CD14-positive monocyte (primary cell): Measurements from ENCODE around the gene OR51V1. TPM values are rescaled to one million over a fixed set of nuclear protein-coding genes. Genes with fewer than 3 reads are reported as not detected.

Source experiments
- DNase-seq, 3 donors: peaks; one replicate each; pipeline ENCODE4 v3.0.0-alpha.2; 2011 to 2022
- H2AFZ ChIP-seq: 2 replicates; pipeline ENCODE4 v1.6.0; 2012; ENCODE audit warnings: mild to moderate bottlenecking, low read depth, low read length, inconsistent platforms; ENCODE audit not compliant: insufficient read depth, poor library complexity, severe bottlenecking
- H3K27ac ChIP-seq, 2 donors: 1 replicate in 1 of 2; 2 replicates in 1 of 2; pipeline ENCODE4 v1.5.1; 2012 to 2013; ENCODE audit warnings: low read length in 2 of 2, control low read depth in 1 of 2, inconsistent platforms in 1 of 2, low read depth in 1 of 2, mild to moderate bottlenecking in 1 of 2
- H3K27me3 ChIP-seq, 2 donors: one replicate each; pipeline versions ENCODE4 v1.6.0 to v1.6.1; 2011 to 2013; ENCODE audit warnings: low read length in 2 of 2; ENCODE audit not compliant: control insufficient read depth in 2 of 2, insufficient read depth in 2 of 2
- H3K36me3 ChIP-seq, 2 donors: replicated peaks in 1 of 2; 1 replicate in 1 of 2; 2 replicates in 1 of 2; pipeline versions ENCODE4 v1.5.1 to v1.6.1; 2012 to 2013; ENCODE audit warnings: low read length in 2 of 2, control low read depth in 1 of 2, inconsistent platforms in 1 of 2, mild to moderate bottlenecking in 1 of 2; ENCODE audit not compliant: insufficient read depth in 2 of 2, control insufficient read depth in 1 of 2
- H3K4me1 ChIP-seq, 2 donors: 1 replicate in 1 of 2; 2 replicates in 1 of 2; pipeline versions ENCODE4 v1.5.1 to v1.6.1; 2012 to 2013; ENCODE audit warnings: low read length in 2 of 2, control low read depth in 1 of 2, inconsistent platforms in 1 of 2, mild to moderate bottlenecking in 1 of 2, moderate library complexity in 1 of 2; ENCODE audit not compliant: insufficient read depth in 2 of 2, control insufficient read depth in 1 of 2
- H3K4me2 ChIP-seq: replicated peaks from 2 replicates; pipeline ENCODE3; 2012; ENCODE audit warnings: low read length, moderate library complexity, mild to moderate bottlenecking; ENCODE audit not compliant: poor library complexity, severe bottlenecking; ENCODE audit errors: extremely low read depth
- H3K4me3 ChIP-seq, 3 experiments: fragments of 200-600 bp in 1 of 3; sonication (generic) in 1 of 3; replicated peaks in 1 of 3; 1 replicate in 2 of 3; 2 replicates in 1 of 3; pipeline ENCODE4 v1.5.1; 2011 to 2013; ENCODE audit warnings: low read length in 3 of 3, mild to moderate bottlenecking in 3 of 3, control low read depth in 2 of 3, low read depth in 2 of 3, inconsistent platforms in 1 of 3, moderate library complexity in 1 of 3
- H3K79me2 ChIP-seq: 2 replicates; pipeline ENCODE4 v1.6.0; 2012; ENCODE audit warnings: mild to moderate bottlenecking, control low read depth, inconsistent platforms, low read length, moderate library complexity; ENCODE audit not compliant: insufficient read depth
- H3K9ac ChIP-seq: 2 replicates; pipeline ENCODE4 v1.6.0; 2017; ENCODE audit warnings: low read length, mild to moderate bottlenecking; ENCODE audit not compliant: insufficient read depth, poor library complexity, severe bottlenecking
- H3K9me3 ChIP-seq, 2 donors: replicated peaks in 1 of 2; 1 replicate in 1 of 2; 2 replicates in 1 of 2; pipeline versions ENCODE4 v1.5.1 to v1.6.1; 2012 to 2013; ENCODE audit warnings: low read length in 2 of 2, control low read depth in 1 of 2; ENCODE audit not compliant: control insufficient read depth in 1 of 2, insufficient read depth in 1 of 2
- H4K20me1 ChIP-seq: 2 replicates; pipeline ENCODE4 v1.6.0; 2012; ENCODE audit warnings: mild to moderate bottlenecking, low read length, control low read depth, moderate library complexity; ENCODE audit not compliant: insufficient read depth
- H3K27ac Mint-ChIP-seq, 7 donors: one replicate each; pipeline ENCODE4 v1.8.0; 2020; ENCODE audit warnings: mild to moderate bottlenecking in 7 of 7, mixed read lengths in 7 of 7, moderate library complexity in 6 of 7, inconsistent platforms in 2 of 7
- H3K27me3 Mint-ChIP-seq, 3 donors: one replicate each; pipeline ENCODE4 v1.8.0; 2021 to 2022; ENCODE audit warnings: low read depth in 3 of 3, mild to moderate bottlenecking in 3 of 3, mixed read lengths in 3 of 3, moderate library complexity in 3 of 3, inconsistent platforms in 1 of 3
- H3K36me3 Mint-ChIP-seq, 2 donors: one replicate each; pipeline ENCODE4 v1.8.0; 2020; ENCODE audit warnings: mixed read lengths in 2 of 2, inconsistent platforms in 1 of 2, mild to moderate bottlenecking in 1 of 2
- H3K4me1 Mint-ChIP-seq: one replicate; pipeline ENCODE4 v1.8.0; 2020; ENCODE audit warnings: mild to moderate bottlenecking, mixed read lengths
- H3K4me3 Mint-ChIP-seq, 2 donors: one replicate each; pipeline ENCODE4 v1.8.0; 2020; ENCODE audit warnings: mild to moderate bottlenecking in 2 of 2, mixed read lengths in 2 of 2, moderate library complexity in 1 of 2
- H3K9me3 Mint-ChIP-seq, 7 donors: one replicate each; pipeline ENCODE4 v1.8.0; 2020 to 2022; ENCODE audit warnings: mixed read lengths in 7 of 7, mild to moderate bottlenecking in 6 of 7, moderate library complexity in 6 of 7, inconsistent platforms in 2 of 7
- WGBS: methylation state at CpG from one replicate; pipeline ENCODE4 v1.1.5; 2013; ENCODE audit warnings: missing lambda C conversion rate; ENCODE audit not compliant: insufficient coverage; 5-methylcytosine and 5-hydroxymethylcytosine counted together
- intact Hi-C, 2 donors: fragments of 100-400 bp; cut with micrococcal nuclease; formaldehyde crosslinking; loops; one replicate each; pipeline versions ENCODE4 v1.15.0 to v1.15.1; 2023
- polyA plus RNA-seq, 3 donors: library from polyadenylated mRNA; depleted of rRNA in 1 of 3; unstranded in 2 of 3; stranded (reverse) in 1 of 3; fragments of 300-500 nt in 2 of 3; fragments of >200 nt in 1 of 3; fragmentation: Illumina TruSeq in 2 of 3; gene quantifications; 1 replicate in 2 of 3; 2 replicates in 1 of 3; pipeline ENCODE4 v1.2.3, GENCODE V29; 2012 to 2021
- TF ChIP-seq, protein P1 (sequence below): fragments of 200-600 bp; IDR thresholded peaks from one replicate; pipeline ENCODE4 v1.8.0; 2022; ENCODE audit warnings: antibody characterized with exemption, mild to moderate bottlenecking

Gene OR51V1
- polyA plus RNA-seq, 3 donors: not detected

GRCh38 chr11:5227681-5228080 is 27.2 kb upstream of the OR51V1 start:
- Histone ChIP-seq H3K27ac (no peak overlapping the region), H3K27me3 (no peaks in the 10 kb centered on the region), H3K36me3 (no peaks in the 10 kb centered on the region), H3K4me3 (no peak overlapping the region), H3K4me2 (no peak overlapping the region), H3K79me2 (no peaks in the 10 kb centered on the region), H3K9me3 (no peaks in the 10 kb centered on the region), H3K4me1 (no peaks in the 10 kb centered on the region), H3K9ac (no peak overlapping the region), H2AFZ (no peak overlapping the region), H4K20me1 (no peaks in the 10 kb centered on the region)
- Mint-ChIP-seq H3K4me1 (no peaks in the 10 kb centered on the region), H3K4me3 (no peak overlapping the region), H3K27ac (no peak overlapping the region), H3K36me3 (no peaks in the 10 kb centered on the region), H3K9me3 (peaks cover 0 to 1% (median 0%) of the 10 kb centered on the region in 7 donors), H3K27me3 (no peaks in the 10 kb centered on the region)
- TF ChIP-seq, protein P1, sequence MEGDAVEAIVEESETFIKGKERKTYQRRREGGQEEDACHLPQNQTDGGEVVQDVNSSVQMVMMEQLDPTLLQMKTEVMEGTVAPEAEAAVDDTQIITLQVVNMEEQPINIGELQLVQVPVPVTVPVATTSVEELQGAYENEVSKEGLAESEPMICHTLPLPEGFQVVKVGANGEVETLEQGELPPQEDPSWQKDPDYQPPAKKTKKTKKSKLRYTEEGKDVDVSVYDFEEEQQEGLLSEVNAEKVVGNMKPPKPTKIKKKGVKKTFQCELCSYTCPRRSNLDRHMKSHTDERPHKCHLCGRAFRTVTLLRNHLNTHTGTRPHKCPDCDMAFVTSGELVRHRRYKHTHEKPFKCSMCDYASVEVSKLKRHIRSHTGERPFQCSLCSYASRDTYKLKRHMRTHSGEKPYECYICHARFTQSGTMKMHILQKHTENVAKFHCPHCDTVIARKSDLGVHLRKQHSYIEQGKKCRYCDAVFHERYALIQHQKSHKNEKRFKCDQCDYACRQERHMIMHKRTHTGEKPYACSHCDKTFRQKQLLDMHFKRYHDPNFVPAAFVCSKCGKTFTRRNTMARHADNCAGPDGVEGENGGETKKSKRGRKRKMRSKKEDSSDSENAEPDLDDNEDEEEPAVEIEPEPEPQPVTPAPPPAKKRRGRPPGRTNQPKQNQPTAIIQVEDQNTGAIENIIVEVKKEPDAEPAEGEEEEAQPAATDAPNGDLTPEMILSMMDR: no peak
- DNase-seq: no peak
- intact Hi-C loops: no loop called here
- no CpG with 5 or more reads among the region's 1 CpG for WGBS

GRCh38 chr11:5226732-5227310 is 26.3 kb upstream of the OR51V1 start, which contains the start of gene HBB:
Gene HBB, minus strand, starts transcription at chr11:5227071. Its CDS starts 50 bp downstream, at chr11:5227021.
- Histone ChIP-seq H3K9me3 (no peaks in the 10 kb centered on the region), H3K36me3 (no peaks in the 10 kb centered on the region), H3K27ac (no peak within 1 kb of the TSS), H2AFZ (no peak within 1 kb of the TSS), H4K20me1 (no peaks in the 10 kb centered on the region), H3K4me3 (no peak within 1 kb of the TSS), H3K9ac (no peak within 1 kb of the TSS), H3K4me1 (no peaks in the 10 kb centered on the region), H3K4me2 (no peak within 1 kb of the TSS), H3K27me3 (no peaks in the 10 kb centered on the region), H3K79me2 (no peaks in the 10 kb centered on the region)
- H3K9me3 Mint-ChIP-seq: peaks cover 0 to 6% (median 3%) of the 10 kb centered on the region in 7 donors
- DNase-seq: no peak
- 100% methylated on average over 1 of the region's 3 CpGs for WGBS
- intact Hi-C loops: no loop called here
- H3K36me3 Mint-ChIP-seq: no peaks in the 10 kb centered on the region
- H3K4me3 Mint-ChIP-seq: no peak within 1 kb of the TSS
- H3K27me3 Mint-ChIP-seq: peaks cover 0 to under 1% (median 0%) of the 10 kb centered on the region in 3 donors
- H3K4me1 Mint-ChIP-seq: no peaks in the 10 kb centered on the region
- no peak within 1 kb of the TSS for H3K27ac Mint-ChIP-seq
- TF ChIP-seq, protein P1: no peak
